ENCODE measurements around the gene CD3G. TPM values are rescaled to one million over a fixed set of nuclear protein-coding genes. Genes with fewer than 3 reads are reported as not detected.

CD3G gene
- total RNA-seq, 2 donors from 2014 or later: 1.6 to 2.0 TPM

DNA sequence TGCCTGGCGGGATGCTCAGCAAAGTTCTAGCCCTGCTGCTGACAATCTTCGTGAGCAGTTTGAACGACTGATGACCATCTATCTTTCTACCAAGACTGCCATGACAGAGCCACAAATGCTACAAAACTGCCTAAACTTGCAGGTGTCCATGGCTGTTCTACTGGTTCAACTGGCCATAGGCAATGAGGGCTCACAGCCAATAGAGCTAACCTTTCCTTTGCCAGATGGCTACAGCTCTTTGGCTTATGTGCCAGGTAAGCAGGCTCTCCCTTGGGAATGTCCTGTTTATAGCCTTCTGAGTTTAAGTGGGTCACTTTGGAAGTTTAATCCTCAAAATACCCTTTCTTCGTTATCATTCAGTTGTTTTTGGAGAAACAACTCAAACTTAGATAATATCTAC lies 35.4 kb downstream of the CD3G start:
- Histone ChIP-seq H3K9me3 (no peaks in the 10 kb centered on the region), H3K4me1 (no peaks in the 10 kb centered on the region), H3K36me3 (peaks cover 15% of the 10 kb centered on the region), H3K27ac (no peak overlapping the region), H3K4me3 (no peak overlapping the region), H3K9ac (ENCODE audit: low read depth in 2 of 2, low read length in 2 of 2) (no peak overlapping the region), H3K27me3 (no peaks in the 10 kb centered on the region)
- no peak for DNase-seq
- TF ChIP-seq, protein P1, sequence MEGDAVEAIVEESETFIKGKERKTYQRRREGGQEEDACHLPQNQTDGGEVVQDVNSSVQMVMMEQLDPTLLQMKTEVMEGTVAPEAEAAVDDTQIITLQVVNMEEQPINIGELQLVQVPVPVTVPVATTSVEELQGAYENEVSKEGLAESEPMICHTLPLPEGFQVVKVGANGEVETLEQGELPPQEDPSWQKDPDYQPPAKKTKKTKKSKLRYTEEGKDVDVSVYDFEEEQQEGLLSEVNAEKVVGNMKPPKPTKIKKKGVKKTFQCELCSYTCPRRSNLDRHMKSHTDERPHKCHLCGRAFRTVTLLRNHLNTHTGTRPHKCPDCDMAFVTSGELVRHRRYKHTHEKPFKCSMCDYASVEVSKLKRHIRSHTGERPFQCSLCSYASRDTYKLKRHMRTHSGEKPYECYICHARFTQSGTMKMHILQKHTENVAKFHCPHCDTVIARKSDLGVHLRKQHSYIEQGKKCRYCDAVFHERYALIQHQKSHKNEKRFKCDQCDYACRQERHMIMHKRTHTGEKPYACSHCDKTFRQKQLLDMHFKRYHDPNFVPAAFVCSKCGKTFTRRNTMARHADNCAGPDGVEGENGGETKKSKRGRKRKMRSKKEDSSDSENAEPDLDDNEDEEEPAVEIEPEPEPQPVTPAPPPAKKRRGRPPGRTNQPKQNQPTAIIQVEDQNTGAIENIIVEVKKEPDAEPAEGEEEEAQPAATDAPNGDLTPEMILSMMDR (IDR thresholded peaks at IDR 0.05): no peak
- intact Hi-C loops (cut with DNase I): no loop called here

DNA sequence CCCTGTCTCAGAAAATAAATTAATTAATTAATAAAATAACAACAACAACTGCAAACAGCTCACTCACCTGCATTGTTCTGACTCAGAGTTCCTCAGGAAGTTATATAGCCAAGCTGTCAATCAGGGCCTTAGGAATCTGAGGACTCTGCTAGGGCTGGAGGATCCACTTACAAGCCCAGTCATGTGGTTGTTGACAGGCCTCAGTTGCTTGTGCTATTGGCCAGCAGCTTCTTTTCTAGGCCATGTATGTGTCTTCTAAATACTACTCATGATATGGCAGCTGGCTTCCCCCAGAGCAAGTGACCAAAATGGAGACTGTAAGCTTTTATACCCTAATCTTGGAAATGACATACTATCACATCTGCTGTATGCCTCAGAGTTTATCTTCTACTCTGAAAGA lies 36.4 kb downstream of the CD3G start:
- DNase-seq: no peak
- no peak overlapping the region for H3K4me3 ChIP-seq
- no peaks in the 10 kb centered on the region for H3K4me1 ChIP-seq
- H3K27ac ChIP-seq: no peak overlapping the region
- H3K9me3 ChIP-seq: no peaks in the 10 kb centered on the region
- TF ChIP-seq, protein P1 (IDR thresholded peaks at IDR 0.05): no peak
- H3K36me3 ChIP-seq: peaks cover 23% of the 10 kb centered on the region
- intact Hi-C loops (cut with DNase I): loop anchor here (10.0 kb wide), 1 partner anchor 374 kb away; no protein-coding TSS in a partner anchor
- H3K27me3 ChIP-seq: no peaks in the 10 kb centered on the region
- H3K9ac ChIP-seq (ENCODE audit: low read depth in 2 of 2, low read length in 2 of 2): no peak overlapping the region

DNA sequence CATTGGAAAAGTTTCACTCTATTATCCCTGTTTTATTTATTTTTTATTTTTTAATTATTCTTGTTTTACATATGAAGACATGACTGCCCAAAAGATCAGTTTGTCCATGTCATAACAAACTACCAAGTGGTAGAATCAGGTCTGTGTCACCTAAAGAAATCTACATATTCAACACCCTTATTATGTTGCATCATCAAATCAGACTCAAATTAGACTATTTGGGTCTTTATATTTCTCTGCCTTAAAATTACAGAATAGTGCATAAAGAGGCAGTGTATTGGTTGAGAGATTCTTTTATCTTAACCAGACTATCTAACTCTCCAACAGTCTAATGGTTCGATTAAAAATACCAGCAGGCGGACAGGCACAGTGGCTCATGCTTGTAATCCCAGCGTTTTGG lies 38.8 kb downstream of the CD3G start:
- Histone ChIP-seq H3K36me3 (peaks cover 30% of the 10 kb centered on the region), H3K4me1 (no peaks in the 10 kb centered on the region), H3K27ac (no peak overlapping the region), H3K27me3 (no peaks in the 10 kb centered on the region), H3K9me3 (no peaks in the 10 kb centered on the region), H3K9ac (ENCODE audit: low read depth in 2 of 2, low read length in 2 of 2) (no peak overlapping the region), H3K4me3 (no peak overlapping the region)
- DNase-seq: no peak
- intact Hi-C loops (cut with DNase I): loop anchor here (10.0 kb wide), 1 partner anchor 372 kb away; no protein-coding TSS in a partner anchor
- TF ChIP-seq, protein P1 (IDR thresholded peaks at IDR 0.05): no peak

GRCh38 chr11:118383657-118384056 lies 39.5 kb downstream of the CD3G start:
- H3K9ac ChIP-seq (ENCODE audit: low read depth in 2 of 2, low read length in 2 of 2): no peak overlapping the region
- no peaks in the 10 kb centered on the region for H3K4me1 ChIP-seq
- DNase-seq: no peak
- H3K27ac ChIP-seq: no peak overlapping the region
- peaks cover 37% of the 10 kb centered on the region for H3K36me3 ChIP-seq
- H3K27me3 ChIP-seq: no peaks in the 10 kb centered on the region
- intact Hi-C loops (cut with DNase I): loop anchor here (10.0 kb wide), 1 partner anchor 371 kb away; no protein-coding TSS in a partner anchor
- TF ChIP-seq, protein P1 (IDR thresholded peaks at IDR 0.05): no peak
- no peaks in the 10 kb centered on the region for H3K9me3 ChIP-seq
- H3K4me3 ChIP-seq: no peak overlapping the region

- H3K9ac ChIP-seq (ENCODE audit: low read depth in 2 of 2, low read length in 2 of 2): no peak overlapping the region
- no peak overlapping the region for H3K27ac ChIP-seq
- H3K36me3 ChIP-seq: peaks cover 6% of the 10 kb centered on the region
- no peaks in the 10 kb centered on the region for H3K27me3 ChIP-seq
- no peak overlapping the region for H3K4me3 ChIP-seq
- TF ChIP-seq, protein P1 (IDR thresholded peaks at IDR 0.05): no peak
- intact Hi-C loops (cut with DNase I): no loop called here
- no peaks in the 10 kb centered on the region for H3K9me3 ChIP-seq
- no peak for DNase-seq
- peaks cover 4% of the 10 kb centered on the region for H3K4me1 ChIP-seq
Measured at GRCh38 chr11:118396097-118396501, 52.0 kb downstream of the CD3G start.

Measured in colonic mucosa (tissue), 4 donors.